Left ventricle myocardium inferior (tissue), 1 donor: ENCODE measurements around the gene MMP17. TPM values are rescaled to one million over a fixed set of nuclear protein-coding genes. Genes with fewer than 3 reads are reported as not detected.

Source experiments
- DNase-seq: peaks from one replicate; pipeline ENCODE4 v3.0.0-alpha.2; 2020
- H3K27ac ChIP-seq: fragments of 200-600 bp; replicated peaks from 2 replicates; pipeline ENCODE4 v1.8.0; 2021
- H3K27me3 ChIP-seq: fragments of 200-600 bp; 2 replicates; pipeline ENCODE4 v1.8.0; 2021; ENCODE audit warnings: low read depth
- H3K36me3 ChIP-seq: fragments of 200-600 bp; 2 replicates; pipeline ENCODE4 v1.8.0; 2021
- H3K4me1 ChIP-seq: fragments of 200-600 bp; 2 replicates; pipeline ENCODE4 v1.8.0; 2021
- H3K4me3 ChIP-seq: fragments of 200-600 bp; 2 replicates; pipeline ENCODE4 v1.8.0; 2021; ENCODE audit warnings: mild to moderate bottlenecking, moderate library complexity
- H3K9me3 ChIP-seq: fragments of 200-600 bp; replicated peaks from 2 replicates; pipeline ENCODE4 v1.8.0; 2021
- CTCF ChIP-seq: fragments of 200-600 bp; IDR thresholded peaks from 2 replicates; pipeline ENCODE4 v1.8.0; 2021; ENCODE audit warnings: antibody characterized with exemption, mild to moderate bottlenecking, borderline replicate concordance
- intact Hi-C: fragments of 100-400 bp; cut with micrococcal nuclease; formaldehyde crosslinking; loops from one replicate; pipeline ENCODE4 v1.11.0; 2022
- total RNA-seq: library from RNA; stranded (reverse); fragmentation: NEBNext Ultra II Directional; extraction: Animal tissue kit (Norgen Biotek cat#: 25700); gene quantifications from one replicate; pipeline ENCODE4 v1.2.1, GENCODE V29; 2021
- donor health status: DM: no; HTN: yes; CAD: no; lungs with severe emphysema.

MMP17 gene
- total RNA-seq, 1 donor from 2014 or later: 0.77 TPM

GRCh38 chr12:131842169-131842568, 14.0 kb downstream of the MMP17 start:
- no peak for DNase-seq
- no peak for TF ChIP-seq CTCF
- peaks cover 4% of the 10 kb centered on the region for H3K27me3 ChIP-seq
- no peaks in the 10 kb centered on the region for H3K36me3 ChIP-seq
- intact Hi-C loops: no loop called here
- H3K4me3 ChIP-seq: no peak overlapping the region
- H3K9me3 ChIP-seq: no peaks in the 10 kb centered on the region
- H3K27ac ChIP-seq: no peak overlapping the region
- H3K4me1 ChIP-seq: no peaks in the 10 kb centered on the region

- no peak for TF ChIP-seq CTCF
- Histone ChIP-seq H3K4me3 (no peak overlapping the region), H3K36me3 (no peaks in the 10 kb centered on the region), H3K4me1 (no peaks in the 10 kb centered on the region), H3K27ac (no peak overlapping the region), H3K27me3 (no peaks in the 10 kb centered on the region), H3K9me3 (no peaks in the 10 kb centered on the region)
- intact Hi-C loops: no loop called here
- no peak for DNase-seq
Observed at GRCh38 chr12:131843527-131843926, 15.3 kb downstream of the MMP17 start.

GRCh38 chr12:131844140-131844539, 15.9 kb downstream of the MMP17 start:
- H3K9me3 ChIP-seq: no peaks in the 10 kb centered on the region
- no peak overlapping the region for H3K4me3 ChIP-seq
- no peak for TF ChIP-seq CTCF
- H3K4me1 ChIP-seq: no peaks in the 10 kb centered on the region
- no peak for DNase-seq
- H3K27ac ChIP-seq: no peak overlapping the region
- H3K36me3 ChIP-seq: no peaks in the 10 kb centered on the region
- H3K27me3 ChIP-seq: no peaks in the 10 kb centered on the region
- intact Hi-C loops: no loop called here

GRCh38 chr12:131844656-131845055, 16.5 kb downstream of the MMP17 start:
- H3K4me1 ChIP-seq: no peaks in the 10 kb centered on the region
- H3K9me3 ChIP-seq: no peaks in the 10 kb centered on the region
- no peak for DNase-seq
- H3K27ac ChIP-seq: no peak overlapping the region
- H3K27me3 ChIP-seq: peaks cover 4% of the 10 kb centered on the region
- no peak for TF ChIP-seq CTCF
- no peaks in the 10 kb centered on the region for H3K36me3 ChIP-seq
- intact Hi-C loops: no loop called here
- no peak overlapping the region for H3K4me3 ChIP-seq

- intact Hi-C loops: no loop called here
- no peak for DNase-seq
Observed at GRCh38 chr12:131845121-131845520, 16.9 kb downstream of the MMP17 start.

More at GRCh38 chr12:131845121-131845520, 16.9 kb downstream of the MMP17 start:
- peaks cover 8% of the 10 kb centered on the region for H3K27me3 ChIP-seq
- H3K4me1 ChIP-seq: no peaks in the 10 kb centered on the region
- no peaks in the 10 kb centered on the region for H3K9me3 ChIP-seq
- H3K4me3 ChIP-seq: no peak overlapping the region
- TF ChIP-seq CTCF: no peak
- H3K27ac ChIP-seq: no peak overlapping the region
- H3K36me3 ChIP-seq: no peaks in the 10 kb centered on the region
